Ishikawa (cell line): ENCODE measurements around the gene GLRX5.

Experiments used
- CEBPB ChIP-seq: IDR thresholded peaks from 2 replicates; pipeline ENCODE4 v1.6.1; 2012
- CREB1 ChIP-seq: IDR thresholded peaks from 2 replicates; pipeline ENCODE4 v1.6.1; 2012; ENCODE audit warnings: low read depth
- EP300 ChIP-seq: IDR thresholded peaks from 2 replicates; pipeline ENCODE4 v1.6.1; 2012; ENCODE audit warnings: borderline replicate concordance
- MAX ChIP-seq: IDR thresholded peaks from 2 replicates; pipeline ENCODE4 v1.6.1; 2012
- TCF12 ChIP-seq: IDR thresholded peaks from 2 replicates; pipeline ENCODE4 v1.6.1; 2012; ENCODE audit warnings: low read depth
- TEAD4 ChIP-seq: IDR thresholded peaks from 2 replicates; pipeline ENCODE4 v1.6.1; 2012
- YY1 ChIP-seq: IDR thresholded peaks from 2 replicates; pipeline ENCODE4 v1.6.1; 2012; ENCODE audit warnings: low read depth
- ZBTB7A ChIP-seq: IDR thresholded peaks from 2 replicates; pipeline ENCODE4 v1.6.1; 2012; ENCODE audit warnings: low read depth

GRCh38 chr14:95538801-95539509, 4.1 kb downstream of the GLRX5 start:
- no peak for TF ChIP-seq ZBTB7A
- TF ChIP-seq YY1, result no peak
- no peak for TF ChIP-seq EP300
- TF ChIP-seq CREB1, result no peak
- TF ChIP-seq MAX, result no peak
- no peak for TF ChIP-seq CEBPB
- TF ChIP-seq TEAD4, result no peak
- no peak for TF ChIP-seq TCF12
